ENCODE results near the gene ZCCHC10. TPM values are rescaled to one million over a fixed set of nuclear protein-coding genes. Genes with fewer than 3 reads are reported as not detected.

The ZCCHC10 gene
- total and polyA plus RNA-seq, 9 of the 15 experiments (the other 6 are each of a cell fraction or from before 2014, with no cell fraction given), result 11.9 to 146 (median 51.8) TPM

DNA sequence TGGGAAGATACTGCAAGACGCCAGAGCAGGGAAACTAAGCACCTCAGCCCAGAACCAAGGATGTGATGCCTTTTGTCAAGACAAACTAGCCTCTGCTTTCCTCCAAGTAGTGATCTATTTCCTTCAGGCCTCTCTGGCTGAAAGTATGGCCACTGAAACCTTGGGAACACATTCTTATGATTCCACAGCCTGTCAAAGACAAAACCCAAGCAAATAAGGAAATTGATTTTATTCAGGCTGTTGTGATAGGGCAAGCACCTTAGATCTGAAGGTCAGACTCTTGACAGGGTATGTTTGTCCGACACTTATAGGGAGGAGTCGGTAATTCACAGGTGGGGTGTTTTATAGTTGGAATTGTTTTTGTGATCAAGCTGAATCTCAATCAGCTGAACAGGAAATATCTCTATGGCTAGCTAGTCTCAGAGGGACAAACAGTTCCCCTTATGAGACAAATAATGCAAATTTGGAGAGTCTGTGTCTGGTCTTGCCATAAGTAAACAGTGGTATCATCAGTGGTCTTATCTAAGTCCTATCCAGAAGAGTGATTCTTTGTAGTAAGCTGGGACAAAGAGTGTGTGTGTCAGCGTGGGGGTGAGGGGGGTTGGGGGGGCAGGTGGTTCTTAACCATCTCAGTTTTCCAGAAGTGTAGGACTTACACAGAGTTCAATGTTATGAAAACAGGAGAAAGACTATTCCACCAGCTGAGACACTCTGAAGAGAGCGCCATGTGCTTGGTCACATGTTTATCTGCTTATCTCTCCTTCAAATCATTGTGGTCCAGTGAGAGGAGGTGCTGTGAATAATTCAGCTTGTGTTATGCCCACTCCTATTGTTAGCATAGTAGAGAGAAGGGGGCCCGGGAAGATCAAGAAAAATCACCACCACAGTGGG is 6.7 kb upstream of the ZCCHC10 start (continued):
- TF ChIP-seq ZNF174 (CRISPR knock-in tag; IDR thresholded peaks at IDR 0.05) (no peak), SOX6 (IDR thresholded peaks at IDR 0.05) (peak; percentile 78; the same call in 1 of the 2 replicates), GATA2 (CRISPR knock-in tag; IDR thresholded peaks at IDR 0.05) (peak; percentile 53; the same call in 1 of the 2 replicates), POLR2A (conservative IDR thresholded peaks at IDR 0.05) (no peak), GATAD2A (IDR thresholded peaks at IDR 0.05) (no peak), ZNF764 (CRISPR knock-in tag; IDR thresholded peaks at IDR 0.05; ENCODE audit: low read depth) (no peak), KLF13 (tag; IDR thresholded peaks at IDR 0.05; ENCODE audit: borderline replicate concordance, low read depth) (no peak), MCM7 (IDR thresholded peaks at IDR 0.05) (no peak), ZNF436 (CRISPR knock-in tag; IDR thresholded peaks at IDR 0.05) (no peak), SMAD4 (CRISPR knock-in tag; conservative IDR thresholded peaks at IDR 0.05) (0 out of 2 replicates have a peak, but pooled peaks have one; percentile 53), HDAC6 (IDR thresholded peaks at IDR 0.05; ENCODE audit: low read depth, low read length) (no peak), ZNF740 (CRISPR knock-in tag; IDR thresholded peaks at IDR 0.05) (no peak; the same call in 1 of the 2 replicates), ZNF740 (tag; IDR thresholded peaks at IDR 0.05) (peak in 1 of 2 experiments; percentile 72; a peak in 2 of 4 replicates), CBX3 (IDR thresholded peaks at IDR 0.05; ENCODE audit: borderline replicate concordance in 1 of 2, low read length in 2 of 2) (no peak), CBFA2T3 (IDR thresholded peaks at IDR 0.05) (no peak), POLR2G (IDR thresholded peaks at IDR 0.05; ENCODE audit: low read depth, low read length) (no peak), SMARCE1 (IDR thresholded peaks at IDR 0.05) (peak; percentile 52; the same call in 1 of the 2 replicates), ZNF583 (CRISPR knock-in tag; IDR thresholded peaks at IDR 0.05) (no peak)
- TF ChIP-seq, protein P1, sequence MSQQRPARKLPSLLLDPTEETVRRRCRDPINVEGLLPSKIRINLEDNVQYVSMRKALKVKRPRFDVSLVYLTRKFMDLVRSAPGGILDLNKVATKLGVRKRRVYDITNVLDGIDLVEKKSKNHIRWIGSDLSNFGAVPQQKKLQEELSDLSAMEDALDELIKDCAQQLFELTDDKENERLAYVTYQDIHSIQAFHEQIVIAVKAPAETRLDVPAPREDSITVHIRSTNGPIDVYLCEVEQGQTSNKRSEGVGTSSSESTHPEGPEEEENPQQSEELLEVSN (IDR thresholded peaks at IDR 0.05; ENCODE audit: borderline replicate concordance in 1 of 2, extremely low read depth in 1 of 2, insufficient read depth in 1 of 2, insufficient read length in 1 of 2, low read depth in 1 of 2, low read length in 1 of 2, poor library complexity in 1 of 2, severe bottlenecking in 1 of 2), result peak; percentile 43 to 54
- TF ChIP-seq, protein P2, sequence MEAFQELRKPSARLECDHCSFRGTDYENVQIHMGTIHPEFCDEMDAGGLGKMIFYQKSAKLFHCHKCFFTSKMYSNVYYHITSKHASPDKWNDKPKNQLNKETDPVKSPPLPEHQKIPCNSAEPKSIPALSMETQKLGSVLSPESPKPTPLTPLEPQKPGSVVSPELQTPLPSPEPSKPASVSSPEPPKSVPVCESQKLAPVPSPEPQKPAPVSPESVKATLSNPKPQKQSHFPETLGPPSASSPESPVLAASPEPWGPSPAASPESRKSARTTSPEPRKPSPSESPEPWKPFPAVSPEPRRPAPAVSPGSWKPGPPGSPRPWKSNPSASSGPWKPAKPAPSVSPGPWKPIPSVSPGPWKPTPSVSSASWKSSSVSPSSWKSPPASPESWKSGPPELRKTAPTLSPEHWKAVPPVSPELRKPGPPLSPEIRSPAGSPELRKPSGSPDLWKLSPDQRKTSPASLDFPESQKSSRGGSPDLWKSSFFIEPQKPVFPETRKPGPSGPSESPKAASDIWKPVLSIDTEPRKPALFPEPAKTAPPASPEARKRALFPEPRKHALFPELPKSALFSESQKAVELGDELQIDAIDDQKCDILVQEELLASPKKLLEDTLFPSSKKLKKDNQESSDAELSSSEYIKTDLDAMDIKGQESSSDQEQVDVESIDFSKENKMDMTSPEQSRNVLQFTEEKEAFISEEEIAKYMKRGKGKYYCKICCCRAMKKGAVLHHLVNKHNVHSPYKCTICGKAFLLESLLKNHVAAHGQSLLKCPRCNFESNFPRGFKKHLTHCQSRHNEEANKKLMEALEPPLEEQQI (IDR thresholded peaks at IDR 0.05), result no peak
- TF ChIP-seq, protein P3, sequence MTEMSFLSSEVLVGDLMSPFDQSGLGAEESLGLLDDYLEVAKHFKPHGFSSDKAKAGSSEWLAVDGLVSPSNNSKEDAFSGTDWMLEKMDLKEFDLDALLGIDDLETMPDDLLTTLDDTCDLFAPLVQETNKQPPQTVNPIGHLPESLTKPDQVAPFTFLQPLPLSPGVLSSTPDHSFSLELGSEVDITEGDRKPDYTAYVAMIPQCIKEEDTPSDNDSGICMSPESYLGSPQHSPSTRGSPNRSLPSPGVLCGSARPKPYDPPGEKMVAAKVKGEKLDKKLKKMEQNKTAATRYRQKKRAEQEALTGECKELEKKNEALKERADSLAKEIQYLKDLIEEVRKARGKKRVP (CRISPR knock-in tag; IDR thresholded peaks at IDR 0.05), result 0 out of 2 replicates have a peak, but pooled peaks have one; percentile 51
- TF ChIP-seq, protein P4, sequence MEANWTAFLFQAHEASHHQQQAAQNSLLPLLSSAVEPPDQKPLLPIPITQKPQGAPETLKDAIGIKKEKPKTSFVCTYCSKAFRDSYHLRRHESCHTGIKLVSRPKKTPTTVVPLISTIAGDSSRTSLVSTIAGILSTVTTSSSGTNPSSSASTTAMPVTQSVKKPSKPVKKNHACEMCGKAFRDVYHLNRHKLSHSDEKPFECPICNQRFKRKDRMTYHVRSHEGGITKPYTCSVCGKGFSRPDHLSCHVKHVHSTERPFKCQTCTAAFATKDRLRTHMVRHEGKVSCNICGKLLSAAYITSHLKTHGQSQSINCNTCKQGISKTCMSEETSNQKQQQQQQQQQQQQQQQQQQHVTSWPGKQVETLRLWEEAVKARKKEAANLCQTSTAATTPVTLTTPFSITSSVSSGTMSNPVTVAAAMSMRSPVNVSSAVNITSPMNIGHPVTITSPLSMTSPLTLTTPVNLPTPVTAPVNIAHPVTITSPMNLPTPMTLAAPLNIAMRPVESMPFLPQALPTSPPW (CRISPR knock-in tag; IDR thresholded peaks at IDR 0.05), result peak; percentile 60; the same call in 1 of the 2 replicates
